ENCODE results near the gene NHS. TPM values are rescaled to one million over a fixed set of nuclear protein-coding genes. Genes with fewer than 3 reads are reported as not detected.

Gene NHS
- total and polyA plus RNA-seq, 11 donors = 0.22 to 3.4 (median 1.1) TPM

DNA sequence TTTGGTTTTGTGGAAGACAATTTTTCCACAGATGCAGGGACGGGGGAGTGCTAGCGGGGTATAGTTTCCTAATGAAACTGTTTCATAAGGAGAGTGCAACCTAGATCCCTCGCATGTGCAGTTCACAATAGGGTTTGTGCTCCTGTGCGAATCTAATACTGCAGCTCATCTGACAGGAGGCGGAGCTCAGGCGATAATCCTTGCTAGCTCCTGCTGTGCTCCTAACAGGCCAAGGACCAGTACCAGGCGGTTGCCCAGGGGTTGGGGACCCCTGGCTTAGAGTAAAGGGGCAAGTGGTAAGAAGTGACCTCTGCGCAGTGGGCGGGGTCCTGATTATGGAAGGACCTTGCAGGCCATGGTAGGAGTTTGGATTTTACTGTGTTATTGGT lies 366.1 kb downstream of the NHS start:
- Histone ChIP-seq H3K9me3 (no peaks in the 10 kb centered on the region), H3K36me3 (no peaks in the 10 kb centered on the region), H3K4me1 (peaks cover 0 to 13% (median 2%) of the 10 kb centered on the region in 12 donors), H3K4me3 (no peak overlapping the region), H3K27ac (no peak overlapping the region), H3K27me3 (peaks cover 0 to 10% (median 0%) of the 10 kb centered on the region in 9 donors)
- intact Hi-C loops (cut with DNase I) = loop anchor here in 2 of 10 donors (5.0 to 10.0 kb wide), 2 partner anchors 124 to 471 kb away; partner anchors contain the start of gene RAI2 (in 1 of the 2)
- WGBS, 4 donors = 68 to 86% (median 78%) methylated on average over 9 of the region's 9 CpGs
- TF ChIP-seq, protein P1, sequence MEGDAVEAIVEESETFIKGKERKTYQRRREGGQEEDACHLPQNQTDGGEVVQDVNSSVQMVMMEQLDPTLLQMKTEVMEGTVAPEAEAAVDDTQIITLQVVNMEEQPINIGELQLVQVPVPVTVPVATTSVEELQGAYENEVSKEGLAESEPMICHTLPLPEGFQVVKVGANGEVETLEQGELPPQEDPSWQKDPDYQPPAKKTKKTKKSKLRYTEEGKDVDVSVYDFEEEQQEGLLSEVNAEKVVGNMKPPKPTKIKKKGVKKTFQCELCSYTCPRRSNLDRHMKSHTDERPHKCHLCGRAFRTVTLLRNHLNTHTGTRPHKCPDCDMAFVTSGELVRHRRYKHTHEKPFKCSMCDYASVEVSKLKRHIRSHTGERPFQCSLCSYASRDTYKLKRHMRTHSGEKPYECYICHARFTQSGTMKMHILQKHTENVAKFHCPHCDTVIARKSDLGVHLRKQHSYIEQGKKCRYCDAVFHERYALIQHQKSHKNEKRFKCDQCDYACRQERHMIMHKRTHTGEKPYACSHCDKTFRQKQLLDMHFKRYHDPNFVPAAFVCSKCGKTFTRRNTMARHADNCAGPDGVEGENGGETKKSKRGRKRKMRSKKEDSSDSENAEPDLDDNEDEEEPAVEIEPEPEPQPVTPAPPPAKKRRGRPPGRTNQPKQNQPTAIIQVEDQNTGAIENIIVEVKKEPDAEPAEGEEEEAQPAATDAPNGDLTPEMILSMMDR (IDR thresholded peaks at IDR 0.05) = no peak
- no peak for TF ChIP-seq POLR2A (IDR thresholded peaks at IDR 0.05)
- DNase-seq (no peak), ATAC-seq (no peak)

DNA sequence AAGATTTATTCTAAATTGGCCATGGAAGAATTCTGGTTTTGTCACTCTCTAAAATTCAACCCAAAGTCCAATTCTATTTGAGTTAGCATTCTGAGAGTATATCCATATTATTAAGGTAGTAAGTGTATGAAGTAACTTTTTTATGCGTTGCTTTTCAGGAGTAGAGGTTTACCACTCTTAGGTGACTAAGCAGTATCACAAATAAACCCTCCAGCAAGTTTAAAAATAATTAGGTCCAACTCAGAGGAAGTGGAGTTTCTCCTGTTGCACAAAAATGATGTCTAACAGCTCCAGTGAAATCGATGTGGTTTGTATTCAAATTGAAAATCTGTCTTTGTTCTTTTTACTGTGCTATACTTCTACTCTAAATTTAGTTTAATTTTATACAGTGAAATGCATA lies 368.9 kb downstream of the NHS start:
- TF ChIP-seq, protein P1 (IDR thresholded peaks at IDR 0.05) = no peak
- TF ChIP-seq POLR2A (IDR thresholded peaks at IDR 0.05) = no peak
- Histone ChIP-seq H3K9me3 (no peaks in the 10 kb centered on the region), H3K27ac (no peak overlapping the region), H3K36me3 (no peaks in the 10 kb centered on the region), H3K4me3 (no peak overlapping the region), H3K27me3 (peaks cover 0 to 11% (median 0%) of the 10 kb centered on the region in 9 donors), H3K4me1 (peaks cover 0 to 7% (median under 1%) of the 10 kb centered on the region in 12 donors)
- WGBS, 4 donors = 36 to 75% (median 50%) methylated on average over 2 of the region's 2 CpGs
- no peak for ATAC-seq
- DNase-seq = no peak
- intact Hi-C loops (cut with DNase I) = loop anchor here in 2 of 10 donors (5.0 to 10.0 kb wide), 2 partner anchors 121 to 468 kb away; partner anchors contain the start of gene RAI2 (in 1 of the 2)

DNA sequence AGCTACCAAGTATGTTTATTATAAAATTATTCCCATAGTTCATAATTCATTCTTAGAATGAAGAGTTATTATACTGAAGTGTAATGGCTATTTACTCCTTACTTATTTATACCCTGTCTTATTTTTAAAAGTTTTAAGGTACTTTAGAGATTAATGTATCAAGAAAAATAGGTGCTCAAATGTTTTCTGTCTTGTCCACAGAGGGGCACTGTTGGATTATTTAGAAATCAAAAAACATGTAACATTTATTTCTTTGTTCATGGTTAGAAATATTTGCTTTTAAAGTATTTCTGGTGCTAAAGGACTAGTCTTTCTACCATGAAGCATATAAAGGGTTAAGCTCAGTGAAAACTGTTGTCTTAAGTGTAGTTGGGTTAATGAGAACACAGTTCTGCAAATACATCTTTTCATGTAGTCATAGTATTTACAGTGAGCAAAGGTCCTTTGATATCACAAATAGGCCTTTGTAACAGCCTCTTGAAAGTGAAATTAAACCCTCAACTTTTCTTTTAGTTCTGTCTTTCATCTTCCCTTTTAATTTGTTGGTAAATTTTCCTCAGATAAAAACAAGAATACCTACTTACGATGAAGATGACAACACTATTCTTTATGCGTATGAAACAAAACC lies 370.0 kb downstream of the NHS start:
- H3K36me3 ChIP-seq = peaks cover 0 to 4% (median 2%) of the 10 kb centered on the region in 9 donors
- DNase-seq (no peak), ATAC-seq (no peak)
- intact Hi-C loops (cut with DNase I) = loop anchor here in 2 of 10 donors (5.0 to 10.0 kb wide), 2 partner anchors 120 to 467 kb away; partner anchors contain the start of gene RAI2 (in 1 of the 2)
- H3K4me3 ChIP-seq = no peak overlapping the region
- H3K27ac ChIP-seq = no peak overlapping the region
- 78 to 94% (median 84%) methylated on average over 2 of the region's 2 CpGs for WGBS, 4 donors
- peaks cover 0 to 11% (median 0%) of the 10 kb centered on the region in 9 donors for H3K27me3 ChIP-seq
- no peaks in the 10 kb centered on the region for H3K9me3 ChIP-seq
- H3K4me1 ChIP-seq = peaks cover 0 to 4% (median 0%) of the 10 kb centered on the region in 12 donors
- TF ChIP-seq POLR2A (IDR thresholded peaks at IDR 0.05) = no peak
- TF ChIP-seq, protein P1 (IDR thresholded peaks at IDR 0.05) = peak in 11 of 12 donors; percentile 22 to 45 (median 34)

DNA sequence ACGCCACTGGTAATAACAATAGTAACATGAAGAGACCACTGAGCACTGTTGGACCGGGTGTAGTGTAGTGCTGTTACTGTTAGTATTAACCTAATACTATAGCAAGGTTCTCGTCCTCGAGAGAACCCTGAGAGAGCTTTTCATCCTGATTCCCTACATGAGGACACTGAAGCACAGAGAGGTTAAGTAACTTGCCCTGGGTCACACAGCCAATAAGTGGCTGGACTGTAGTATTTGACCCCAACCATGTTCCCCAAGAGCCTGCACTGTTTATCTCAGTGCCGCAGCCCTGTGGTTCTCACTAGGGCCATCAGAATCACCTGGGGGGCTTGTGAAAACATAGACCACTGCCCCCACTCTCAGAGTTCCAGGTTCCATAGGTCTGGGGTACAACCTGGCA lies 372.7 kb downstream of the NHS start:
- no peak for ATAC-seq
- Histone ChIP-seq H3K27ac (no peak overlapping the region), H3K4me1 (peaks cover 0 to 4% (median 0%) of the 10 kb centered on the region in 12 donors), H3K9me3 (no peaks in the 10 kb centered on the region), H3K36me3 (peaks cover 0 to 30% (median 19%) of the 10 kb centered on the region in 9 donors), H3K4me3 (no peak overlapping the region), H3K27me3 (peaks cover 0 to 9% (median 0%) of the 10 kb centered on the region in 9 donors)
- intact Hi-C loops (cut with DNase I) = loop anchor here in 1 of 10 donors (10.0 kb wide), 1 partner anchor 117 kb away; the partner anchor contains the start of gene RAI2
- no peak for DNase-seq
- TF ChIP-seq POLR2A (IDR thresholded peaks at IDR 0.05) = no peak
- TF ChIP-seq, protein P1 (IDR thresholded peaks at IDR 0.05) = no peak
- WGBS, 4 donors = 80 to 96% (median 89%) methylated on average over 5 of the region's 5 CpGs
